Vagina (tissue), 2 donors: ENCODE measurements around the gene PGAM5.

Experiments used
- POLR2A ChIP-seq, 2 donors: fragments of 450-650 bp; IDR thresholded peaks; one replicate each; pipeline ENCODE4 v1.6.1; 2017; ENCODE audit warnings: antibody characterized with exemption in 2 of 2, mild to moderate bottlenecking in 2 of 2, moderate library complexity in 2 of 2
- POLR2AphosphoS5 ChIP-seq, 2 donors: sonication (generic); formaldehyde crosslinking; IDR thresholded peaks; one replicate each; pipeline ENCODE4 v1.9.0; 2017; ENCODE audit warnings: antibody characterized with exemption in 2 of 2, mild to moderate bottlenecking in 2 of 2, low read depth in 1 of 2; ENCODE audit not compliant: insufficient read depth in 1 of 2

- TF ChIP-seq POLR2A (IDR thresholded peaks at IDR 0.05) (no peak), POLR2AphosphoS5 (IDR thresholded peaks at IDR 0.05; ENCODE audit: insufficient read depth in 1 of 2, low read depth in 1 of 2) (no peak)
Observed at GRCh38 chr12:132668191-132669088, 42.2 kb upstream of the PGAM5 start.
